IMR-90 (cell line): ENCODE data around the gene NELL2. TPM values are rescaled to one million over a fixed set of nuclear protein-coding genes. Genes with fewer than 3 reads are reported as not detected.

ENCODE experiments used
- ATAC-seq: fragments of 200-7000 bp; cut with Tn5 transposase; 2 replicates; pipeline ENCODE4 v1.9.1; 2020; ENCODE audit warnings: low read depth, mild to moderate bottlenecking, moderate library complexity
- BruUV-seq: library from RNA; stranded (reverse); fragments of 400-500 nt; replicated peaks from 2 replicates; lab custom pipeline; 2021; lab: Mats Ljungman, UMichigan
- CTCF ChIA-PET: fragments of 300-600 bp; formaldehyde crosslinking; extraction: SDS; loops from one replicate; lab custom pipeline; 2021; ENCODE audit warnings: antibody characterized with exemption; lab: Yijun Ruan, JAX
- POLR2A ChIA-PET: fragments of 300-600 bp; sonication (Branson Sonifier 250); formaldehyde crosslinking; loops from one replicate; lab custom pipeline; 2022; ENCODE audit warnings: antibody characterized with exemption; ENCODE audit not compliant: unreplicated experiment; lab: Charles Lee
- DNase-seq: peaks from one replicate; pipeline ENCODE4 v3.0.0; 2013
- H2AFZ ChIP-seq: replicated peaks from 2 replicates; pipeline ENCODE3; 2013; ENCODE audit warnings: low read length, mild to moderate bottlenecking; ENCODE audit not compliant: poor library complexity
- H2AK5ac ChIP-seq: 2 replicates; pipeline ENCODE4 v1.6.1; 2013; ENCODE audit warnings: low read depth, low read length, inconsistent platforms
- H2AK9ac ChIP-seq: replicated peaks from 2 replicates; pipeline ENCODE3; 2013; ENCODE audit warnings: mild to moderate bottlenecking, low read depth, low read length, moderate library complexity; ENCODE audit not compliant: poor library complexity
- H2BK120ac ChIP-seq: 2 replicates; pipeline ENCODE4 v1.6.1; 2013; ENCODE audit warnings: low read depth, low read length, inconsistent platforms
- H2BK15ac ChIP-seq: 3 replicates; pipeline ENCODE4 v1.6.1; 2013; ENCODE audit warnings: low read depth, low read length, inconsistent platforms
- H2BK20ac ChIP-seq: 2 replicates; pipeline ENCODE4 v1.6.1; 2013; ENCODE audit warnings: low read depth, mild to moderate bottlenecking, inconsistent platforms, low read length, moderate library complexity
- H2BK5ac ChIP-seq: 2 replicates; pipeline ENCODE4 v1.6.1; 2013; ENCODE audit warnings: mild to moderate bottlenecking, low read depth, low read length, inconsistent platforms; ENCODE audit not compliant: poor library complexity, severe bottlenecking
- H3K14ac ChIP-seq: replicated peaks from 2 replicates; pipeline ENCODE4 v1.6.1; 2013; ENCODE audit warnings: low read depth, low read length, inconsistent platforms
- H3K18ac ChIP-seq: 2 replicates; pipeline ENCODE4 v1.6.1; 2013; ENCODE audit warnings: low read depth, low read length, control low read depth
- H3K23ac ChIP-seq: 2 replicates; pipeline ENCODE4 v1.6.1; 2013; ENCODE audit warnings: low read depth, low read length, inconsistent platforms
- H3K27ac ChIP-seq: 2 replicates; pipeline ENCODE4 v1.5.1; 2013; ENCODE audit warnings: mild to moderate bottlenecking, control low read depth, low read length; ENCODE audit not compliant: insufficient read depth
- H3K27me3 ChIP-seq: 2 replicates; pipeline ENCODE4 v1.6.1; 2013; ENCODE audit warnings: low read length; ENCODE audit not compliant: control insufficient read depth, insufficient read depth
- H3K36me3 ChIP-seq: 2 replicates; pipeline ENCODE4 v1.6.1; 2013; ENCODE audit warnings: low read length, mixed read lengths; ENCODE audit not compliant: control insufficient read depth, insufficient read depth
- H3K4ac ChIP-seq: 2 replicates; pipeline ENCODE4 v1.6.1; 2013; ENCODE audit warnings: low read depth, low read length, inconsistent platforms
- H3K4me1 ChIP-seq: 2 replicates; pipeline ENCODE4 v1.6.1; 2013; ENCODE audit warnings: low read length, mixed read lengths; ENCODE audit not compliant: control insufficient read depth, insufficient read depth
- H3K4me2 ChIP-seq: 2 replicates; pipeline ENCODE4 v1.6.1; 2013; ENCODE audit warnings: low read depth, mild to moderate bottlenecking, control low read depth, low read length, moderate library complexity
- H3K4me3 ChIP-seq: 2 replicates; pipeline ENCODE4 v1.5.1; 2013; ENCODE audit warnings: low read depth, mild to moderate bottlenecking, control low read depth, low read length, moderate library complexity; ENCODE audit not compliant: insufficient read depth
- H3K56ac ChIP-seq: 2 replicates; pipeline ENCODE4 v1.6.1; 2013; ENCODE audit warnings: low read length, inconsistent platforms; ENCODE audit not compliant: insufficient read depth; ENCODE audit errors: extremely low read depth
- H3K79me1 ChIP-seq, 2 experiments: 2 replicates each; pipeline ENCODE4 v1.6.1; 2013; ENCODE audit warnings: low read length in 2 of 2, inconsistent platforms in 1 of 2, low read depth in 1 of 2
- H3K9ac ChIP-seq: 2 replicates; pipeline ENCODE4 v1.6.1; 2013; ENCODE audit warnings: low read depth, low read length, control low read depth
- H3K9me1 ChIP-seq: 2 replicates; pipeline ENCODE4 v1.6.1; 2013; ENCODE audit warnings: low read length, inconsistent platforms; ENCODE audit not compliant: insufficient read depth
- H3K9me3 ChIP-seq: 2 replicates; pipeline ENCODE4 v1.6.1; 2013; ENCODE audit warnings: low read length; ENCODE audit not compliant: control insufficient read depth, insufficient read depth
- H4K20me1 ChIP-seq: 2 replicates; pipeline ENCODE4 v1.6.1; 2013; ENCODE audit warnings: low read length, inconsistent platforms; ENCODE audit not compliant: insufficient read depth
- H4K5ac ChIP-seq: 2 replicates; pipeline ENCODE4 v1.6.1; 2013; ENCODE audit warnings: mild to moderate bottlenecking, low read depth, low read length, control low read depth
- H4K8ac ChIP-seq, 2 experiments: 2 replicates each; pipeline ENCODE4 v1.6.1; 2013; ENCODE audit warnings: low read depth in 2 of 2, low read length in 2 of 2, control low read depth in 1 of 2, inconsistent platforms in 1 of 2
- H4K91ac ChIP-seq: 2 replicates; pipeline ENCODE4 v1.6.1; 2013; ENCODE audit warnings: low read depth, low read length, inconsistent platforms; ENCODE audit not compliant: insufficient read depth
- BHLHE40 ChIP-seq: fragments of 150-350 bp; IDR thresholded peaks from 2 replicates; pipeline ENCODE4 v1.6.1; 2016; ENCODE audit warnings: mild to moderate bottlenecking, low read depth, low read length
- CEBPB ChIP-seq: IDR thresholded peaks from 2 replicates; pipeline ENCODE4 v1.6.1; 2012; ENCODE audit warnings: low read depth, low read length, improper control_type of control experiment
- CHD1 ChIP-seq: IDR thresholded peaks from 2 replicates; pipeline ENCODE4 v1.6.1; 2012; ENCODE audit warnings: low read depth, low read length, improper control_type of control experiment
- FOS ChIP-seq: fragments of 150-350 bp; IDR thresholded peaks from 2 replicates; pipeline ENCODE4 v1.6.1; 2016; ENCODE audit warnings: low read depth, low read length
- MAFK ChIP-seq: IDR thresholded peaks from 2 replicates; pipeline ENCODE4 v1.6.1; 2012; ENCODE audit warnings: low read depth, low read length, improper control_type of control experiment
- MAZ ChIP-seq: IDR thresholded peaks from 2 replicates; pipeline ENCODE4 v1.6.1; 2012; ENCODE audit warnings: low read depth, mild to moderate bottlenecking, low read length, improper control_type of control experiment, moderate library complexity, borderline replicate concordance
- MXI1 ChIP-seq: IDR thresholded peaks from 2 replicates; pipeline ENCODE4 v1.6.1; 2012; ENCODE audit warnings: low read depth, mild to moderate bottlenecking, low read length, moderate library complexity, borderline replicate concordance
- NFE2L2 ChIP-seq: fragments of 150-350 bp; IDR thresholded peaks from 2 replicates; pipeline ENCODE4 v1.6.1; 2016; ENCODE audit warnings: low read depth, mild to moderate bottlenecking, low read length
- POLR2A ChIP-seq: IDR thresholded peaks from 2 replicates; pipeline ENCODE4 v1.6.1; 2012; ENCODE audit warnings: mild to moderate bottlenecking, low read depth, low read length
- RAD21 ChIP-seq: IDR thresholded peaks from 2 replicates; pipeline ENCODE4 v1.6.1; 2012; ENCODE audit warnings: low read length, improper control_type of control experiment
- RCOR1 ChIP-seq: IDR thresholded peaks from 2 replicates; pipeline ENCODE4 v1.6.1; 2012; ENCODE audit warnings: mild to moderate bottlenecking, low read length, improper control_type of control experiment; ENCODE audit not compliant: insufficient replicate concordance
- RFX5 ChIP-seq: IDR thresholded peaks from 2 replicates; pipeline ENCODE4 v1.8.0; 2012; ENCODE audit warnings: low read depth, mild to moderate bottlenecking, low read length, moderate library complexity
- SMC3 ChIP-seq: fragments of 150-350 bp; IDR thresholded peaks from 2 replicates; pipeline ENCODE4 v1.6.1; 2016; ENCODE audit warnings: low read depth, mild to moderate bottlenecking, antibody characterized with exemption, low read length, moderate library complexity
- WGBS, 2 experiments: methylation state at CpG; one replicate each; pipeline versions ENCODE4 v1.1.5 to v1.1.7; 2013; ENCODE audit warnings: missing lambda C conversion rate in 2 of 2; ENCODE audit not compliant: insufficient read length in 1 of 2; ENCODE audit errors: extremely low coverage in 2 of 2; 5-methylcytosine and 5-hydroxymethylcytosine counted together
- dilution Hi-C: fragments of 300-500 bp; cut with HindIII; formaldehyde crosslinking; loops from one replicate; pipeline ENCODE4 v1.14.3; 2018; ENCODE audit warnings: low sequenced_read_pairs; ENCODE audit not compliant: unreplicated experiment
- in situ Hi-C: fragments of 300-500 bp; cut with MboI; formaldehyde crosslinking; loops from 3 replicates; pipeline ENCODE4 v1.14.3; 2019; ENCODE audit warnings: low sequenced_read_pairs, inconsistent platforms, mixed read lengths
- intact Hi-C: fragments of 100-400 bp; cut with micrococcal nuclease; formaldehyde crosslinking; loops from 2 replicates; pipeline ENCODE4 v1.10.0; 2022
- polyA plus RNA-seq, 3 experiments: library from polyadenylated mRNA; depleted of rRNA; stranded (reverse); fragments of >200 nt; gene quantifications; 2 replicates each; pipeline ENCODE4 v1.2.3, GENCODE V29; 2012; ENCODE audit warnings: low replicate concordance in 1 of 3
- total RNA-seq: library from RNA; depleted of rRNA; stranded (reverse); fragments of >200 nt; gene quantifications from 2 replicates; pipeline ENCODE4 v1.2.3, GENCODE V29; 2012
- TF ChIP-seq, protein P1 (sequence below): fragments of 150-350 bp; IDR thresholded peaks from 2 replicates; pipeline ENCODE4 v1.6.1; 2017; ENCODE audit warnings: mild to moderate bottlenecking, antibody characterized with exemption, low read length, low read depth
- TF ChIP-seq, protein P2 (sequence below): fragments of 150-350 bp; IDR thresholded peaks from 2 replicates; pipeline ENCODE4 v1.6.1; 2016; ENCODE audit warnings: low read depth, mild to moderate bottlenecking, low read length, moderate library complexity, borderline replicate concordance
- TF ChIP-seq, protein P3 (sequence below): conservative IDR thresholded peaks from 2 replicates; pipeline ENCODE4 v1.5.1; 2012; ENCODE audit warnings: mild to moderate bottlenecking, low read depth, low read length, improper control_type of control experiment

NELL2 gene
- total and polyA plus RNA-seq, 2 of the 4 experiments (the other 2 are of a cell fraction), result 0.18 to 0.26 TPM

DNA sequence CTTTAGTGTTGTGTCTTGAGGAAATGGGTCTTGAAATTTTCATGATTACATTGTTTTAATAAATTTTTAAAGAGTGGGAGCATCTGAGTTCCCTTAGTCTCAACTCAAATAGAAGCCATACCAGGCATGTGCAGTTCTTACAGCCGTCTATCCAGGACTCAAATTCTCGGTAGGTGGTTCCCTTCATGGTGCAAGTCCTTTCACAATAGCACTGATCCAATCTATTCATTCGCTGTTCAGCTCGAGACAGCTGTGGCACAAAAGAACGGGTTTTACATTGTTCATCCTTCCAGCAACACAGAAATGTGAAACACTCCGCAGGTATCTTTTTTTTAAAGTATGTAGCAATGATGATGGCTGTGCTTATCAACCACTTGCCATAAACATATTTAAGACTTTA, 100.2 kb downstream of the NELL2 start:
- H3K4ac ChIP-seq, result no peak overlapping the region
- no peak overlapping the region for H3K18ac ChIP-seq
- H3K4me2 ChIP-seq, result no peak overlapping the region
- H3K9me1 ChIP-seq, result no peaks in the 10 kb centered on the region
- H2BK120ac ChIP-seq, result no peak overlapping the region
- H2AK9ac ChIP-seq, result no peak overlapping the region
- H2BK5ac ChIP-seq, result no peak overlapping the region
- intact Hi-C loops, result no loop called here
- dilution Hi-C loops, result no loop called here
- no peaks in the 10 kb centered on the region for H3K4me1 ChIP-seq
- H2AK5ac ChIP-seq, result no peak overlapping the region
- no peak overlapping the region for H4K91ac ChIP-seq
- WGBS, 2 experiments, result no CpG with 5 or more reads among the region's 6 CpGs
- no peak overlapping the region for H3K23ac ChIP-seq
- CTCF ChIA-PET, result no interaction called here
- DNase-seq, result no peak
- H4K20me1 ChIP-seq, result no peaks in the 10 kb centered on the region
- no peaks in the 10 kb centered on the region for H3K9me3 ChIP-seq
- no peaks in the 10 kb centered on the region for H3K36me3 ChIP-seq
- no peak overlapping the region for H3K56ac ChIP-seq
- no peak overlapping the region for H3K9ac ChIP-seq
- H3K14ac ChIP-seq, result no peak overlapping the region
- BruUV-seq, result no TSS peak
- H2AFZ ChIP-seq, result no peak overlapping the region
- H3K27me3 ChIP-seq, result no peaks in the 10 kb centered on the region
- no peak overlapping the region for H3K4me3 ChIP-seq
- no peak overlapping the region for H4K5ac ChIP-seq
- no peak overlapping the region for H2BK15ac ChIP-seq
- no peak for TF ChIP-seq BHLHE40
- TF ChIP-seq, protein P1, sequence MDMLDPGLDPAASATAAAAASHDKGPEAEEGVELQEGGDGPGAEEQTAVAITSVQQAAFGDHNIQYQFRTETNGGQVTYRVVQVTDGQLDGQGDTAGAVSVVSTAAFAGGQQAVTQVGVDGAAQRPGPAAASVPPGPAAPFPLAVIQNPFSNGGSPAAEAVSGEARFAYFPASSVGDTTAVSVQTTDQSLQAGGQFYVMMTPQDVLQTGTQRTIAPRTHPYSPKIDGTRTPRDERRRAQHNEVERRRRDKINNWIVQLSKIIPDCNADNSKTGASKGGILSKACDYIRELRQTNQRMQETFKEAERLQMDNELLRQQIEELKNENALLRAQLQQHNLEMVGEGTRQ, result no peak
- no peak for TF ChIP-seq SMC3
- TF ChIP-seq FOS, result no peak
- TF ChIP-seq, protein P2, sequence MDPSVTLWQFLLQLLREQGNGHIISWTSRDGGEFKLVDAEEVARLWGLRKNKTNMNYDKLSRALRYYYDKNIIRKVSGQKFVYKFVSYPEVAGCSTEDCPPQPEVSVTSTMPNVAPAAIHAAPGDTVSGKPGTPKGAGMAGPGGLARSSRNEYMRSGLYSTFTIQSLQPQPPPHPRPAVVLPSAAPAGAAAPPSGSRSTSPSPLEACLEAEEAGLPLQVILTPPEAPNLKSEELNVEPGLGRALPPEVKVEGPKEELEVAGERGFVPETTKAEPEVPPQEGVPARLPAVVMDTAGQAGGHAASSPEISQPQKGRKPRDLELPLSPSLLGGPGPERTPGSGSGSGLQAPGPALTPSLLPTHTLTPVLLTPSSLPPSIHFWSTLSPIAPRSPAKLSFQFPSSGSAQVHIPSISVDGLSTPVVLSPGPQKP, result no peak
- TF ChIP-seq RAD21, result no peak
- TF ChIP-seq RCOR1, result no peak
- no peak for TF ChIP-seq RFX5
- no peak for TF ChIP-seq NFE2L2
- TF ChIP-seq CHD1, result no peak
- TF ChIP-seq, protein P3, sequence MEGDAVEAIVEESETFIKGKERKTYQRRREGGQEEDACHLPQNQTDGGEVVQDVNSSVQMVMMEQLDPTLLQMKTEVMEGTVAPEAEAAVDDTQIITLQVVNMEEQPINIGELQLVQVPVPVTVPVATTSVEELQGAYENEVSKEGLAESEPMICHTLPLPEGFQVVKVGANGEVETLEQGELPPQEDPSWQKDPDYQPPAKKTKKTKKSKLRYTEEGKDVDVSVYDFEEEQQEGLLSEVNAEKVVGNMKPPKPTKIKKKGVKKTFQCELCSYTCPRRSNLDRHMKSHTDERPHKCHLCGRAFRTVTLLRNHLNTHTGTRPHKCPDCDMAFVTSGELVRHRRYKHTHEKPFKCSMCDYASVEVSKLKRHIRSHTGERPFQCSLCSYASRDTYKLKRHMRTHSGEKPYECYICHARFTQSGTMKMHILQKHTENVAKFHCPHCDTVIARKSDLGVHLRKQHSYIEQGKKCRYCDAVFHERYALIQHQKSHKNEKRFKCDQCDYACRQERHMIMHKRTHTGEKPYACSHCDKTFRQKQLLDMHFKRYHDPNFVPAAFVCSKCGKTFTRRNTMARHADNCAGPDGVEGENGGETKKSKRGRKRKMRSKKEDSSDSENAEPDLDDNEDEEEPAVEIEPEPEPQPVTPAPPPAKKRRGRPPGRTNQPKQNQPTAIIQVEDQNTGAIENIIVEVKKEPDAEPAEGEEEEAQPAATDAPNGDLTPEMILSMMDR, result no peak
- no peak for TF ChIP-seq POLR2A
- TF ChIP-seq MAZ, result no peak
- TF ChIP-seq MXI1, result no peak
- no peak for TF ChIP-seq MAFK
- no peak for TF ChIP-seq CEBPB
- no peak for ATAC-seq
- POLR2A ChIA-PET, result no interaction called here
- in situ Hi-C loops, result no loop called here
- H3K27ac ChIP-seq, result no peak overlapping the region
- H4K8ac ChIP-seq, result no peak overlapping the region
- no peaks in the 10 kb centered on the region for H3K79me1 ChIP-seq
- no peak overlapping the region for H2BK20ac ChIP-seq
